Measurements from ENCODE around the gene BCAS3.

DNA sequence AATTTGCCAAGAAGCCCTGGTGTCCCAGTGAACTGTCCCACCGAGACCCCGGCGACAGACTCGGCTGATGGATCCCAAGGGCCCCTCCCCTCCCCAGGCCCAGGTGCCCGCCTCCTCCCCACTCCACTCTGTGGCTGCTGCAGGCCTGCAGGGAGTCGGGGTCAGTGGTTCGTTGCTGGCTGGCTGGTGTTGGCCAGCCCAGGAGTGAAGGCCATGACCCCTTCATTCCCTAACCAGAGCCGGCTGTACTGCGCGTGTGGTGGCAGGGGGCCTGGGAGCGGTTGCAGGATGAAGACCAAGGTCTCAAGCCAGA lies 712.8 kb downstream of the BCAS3 start:
- TF ChIP-seq POLR2A (IDR thresholded peaks at IDR 0.05) = no peak
- TF ChIP-seq, protein P1, sequence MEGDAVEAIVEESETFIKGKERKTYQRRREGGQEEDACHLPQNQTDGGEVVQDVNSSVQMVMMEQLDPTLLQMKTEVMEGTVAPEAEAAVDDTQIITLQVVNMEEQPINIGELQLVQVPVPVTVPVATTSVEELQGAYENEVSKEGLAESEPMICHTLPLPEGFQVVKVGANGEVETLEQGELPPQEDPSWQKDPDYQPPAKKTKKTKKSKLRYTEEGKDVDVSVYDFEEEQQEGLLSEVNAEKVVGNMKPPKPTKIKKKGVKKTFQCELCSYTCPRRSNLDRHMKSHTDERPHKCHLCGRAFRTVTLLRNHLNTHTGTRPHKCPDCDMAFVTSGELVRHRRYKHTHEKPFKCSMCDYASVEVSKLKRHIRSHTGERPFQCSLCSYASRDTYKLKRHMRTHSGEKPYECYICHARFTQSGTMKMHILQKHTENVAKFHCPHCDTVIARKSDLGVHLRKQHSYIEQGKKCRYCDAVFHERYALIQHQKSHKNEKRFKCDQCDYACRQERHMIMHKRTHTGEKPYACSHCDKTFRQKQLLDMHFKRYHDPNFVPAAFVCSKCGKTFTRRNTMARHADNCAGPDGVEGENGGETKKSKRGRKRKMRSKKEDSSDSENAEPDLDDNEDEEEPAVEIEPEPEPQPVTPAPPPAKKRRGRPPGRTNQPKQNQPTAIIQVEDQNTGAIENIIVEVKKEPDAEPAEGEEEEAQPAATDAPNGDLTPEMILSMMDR (IDR thresholded peaks at IDR 0.05) = no peak

Measured in lower leg skin (tissue), 3 donors.